ENCODE data around the gene EIF5B. TPM values are rescaled to one million over a fixed set of nuclear protein-coding genes. Genes with fewer than 3 reads are reported as not detected.

The EIF5B gene
- total RNA-seq, 1 donor from 2014 or later = 65.6 TPM

DNA sequence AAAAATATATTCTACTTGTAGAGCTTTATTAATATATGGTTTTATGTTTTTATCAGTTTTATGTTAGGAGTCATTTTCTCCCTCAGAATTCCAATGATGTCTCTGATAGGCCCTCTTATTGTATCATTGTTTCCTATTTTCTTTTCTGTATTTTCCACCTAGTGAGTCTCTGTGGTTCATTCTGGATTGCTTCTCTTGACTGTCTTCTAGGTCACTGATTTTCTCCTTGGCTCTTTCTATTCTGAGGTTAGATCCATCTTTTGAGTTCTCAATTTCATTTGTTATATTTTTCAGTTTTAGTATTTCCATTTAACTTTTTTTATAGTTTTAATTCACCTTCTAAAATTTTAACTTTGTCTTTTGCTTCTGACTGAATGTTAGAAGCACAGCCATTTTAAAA lies 37.6 kb downstream of the EIF5B start:
- TF ChIP-seq, protein P1, sequence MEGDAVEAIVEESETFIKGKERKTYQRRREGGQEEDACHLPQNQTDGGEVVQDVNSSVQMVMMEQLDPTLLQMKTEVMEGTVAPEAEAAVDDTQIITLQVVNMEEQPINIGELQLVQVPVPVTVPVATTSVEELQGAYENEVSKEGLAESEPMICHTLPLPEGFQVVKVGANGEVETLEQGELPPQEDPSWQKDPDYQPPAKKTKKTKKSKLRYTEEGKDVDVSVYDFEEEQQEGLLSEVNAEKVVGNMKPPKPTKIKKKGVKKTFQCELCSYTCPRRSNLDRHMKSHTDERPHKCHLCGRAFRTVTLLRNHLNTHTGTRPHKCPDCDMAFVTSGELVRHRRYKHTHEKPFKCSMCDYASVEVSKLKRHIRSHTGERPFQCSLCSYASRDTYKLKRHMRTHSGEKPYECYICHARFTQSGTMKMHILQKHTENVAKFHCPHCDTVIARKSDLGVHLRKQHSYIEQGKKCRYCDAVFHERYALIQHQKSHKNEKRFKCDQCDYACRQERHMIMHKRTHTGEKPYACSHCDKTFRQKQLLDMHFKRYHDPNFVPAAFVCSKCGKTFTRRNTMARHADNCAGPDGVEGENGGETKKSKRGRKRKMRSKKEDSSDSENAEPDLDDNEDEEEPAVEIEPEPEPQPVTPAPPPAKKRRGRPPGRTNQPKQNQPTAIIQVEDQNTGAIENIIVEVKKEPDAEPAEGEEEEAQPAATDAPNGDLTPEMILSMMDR (IDR thresholded peaks at IDR 0.05; ENCODE audit: insufficient read depth, low read depth, low read length) = no peak
- TF ChIP-seq EZH2 (IDR thresholded peaks at IDR 0.05; ENCODE audit: insufficient read depth, low read length) = no peak
- no peaks in the 10 kb centered on the region for H3K27me3 Mint-ChIP-seq (ENCODE audit: low read depth, unreplicated experiment)
- H3K9ac ChIP-seq (ENCODE audit: low read length) = no peak overlapping the region
- H3K9me3 ChIP-seq (ENCODE audit: insufficient read depth, low read depth, low read length) = no peaks in the 10 kb centered on the region
- no peaks in the 10 kb centered on the region for H3K9me3 Mint-ChIP-seq (ENCODE audit: unreplicated experiment)
- no peak overlapping the region for H2AFZ ChIP-seq (ENCODE audit: low read depth, low read length)
- H3K36me3 Mint-ChIP-seq (ENCODE audit: low read depth, unreplicated experiment) = peaks cover 23% of the 10 kb centered on the region
- H3K79me2 ChIP-seq (ENCODE audit: insufficient read depth, low read length) = no peaks in the 10 kb centered on the region
- H4K20me1 ChIP-seq (ENCODE audit: insufficient read depth, low read length) = no peaks in the 10 kb centered on the region
- H3K4me1 Mint-ChIP-seq (ENCODE audit: low read depth, unreplicated experiment) = no peaks in the 10 kb centered on the region
- H3K36me3 ChIP-seq (ENCODE audit: insufficient read depth, low read length) = peaks cover 38% of the 10 kb centered on the region
- no peaks in the 10 kb centered on the region for H3K27me3 ChIP-seq (ENCODE audit: insufficient read depth, low read length)
- H3K27ac Mint-ChIP-seq (ENCODE audit: unreplicated experiment) = no peak overlapping the region
- no peaks in the 10 kb centered on the region for H3K4me1 ChIP-seq (ENCODE audit: insufficient read depth, low read length)
- no peak overlapping the region for H3K27ac ChIP-seq (ENCODE audit: low read depth, low read length)
- no peak overlapping the region for H3K4me3 ChIP-seq (ENCODE audit: insufficient read depth, low read depth, low read length)
- no peak overlapping the region for H3K4me3 Mint-ChIP-seq (ENCODE audit: unreplicated experiment)
- no peak for DNase-seq (ENCODE audit: low read depth)
- no peak for FAIRE-seq
- H3K4me2 ChIP-seq (ENCODE audit: low read length) = no peak overlapping the region

DNA sequence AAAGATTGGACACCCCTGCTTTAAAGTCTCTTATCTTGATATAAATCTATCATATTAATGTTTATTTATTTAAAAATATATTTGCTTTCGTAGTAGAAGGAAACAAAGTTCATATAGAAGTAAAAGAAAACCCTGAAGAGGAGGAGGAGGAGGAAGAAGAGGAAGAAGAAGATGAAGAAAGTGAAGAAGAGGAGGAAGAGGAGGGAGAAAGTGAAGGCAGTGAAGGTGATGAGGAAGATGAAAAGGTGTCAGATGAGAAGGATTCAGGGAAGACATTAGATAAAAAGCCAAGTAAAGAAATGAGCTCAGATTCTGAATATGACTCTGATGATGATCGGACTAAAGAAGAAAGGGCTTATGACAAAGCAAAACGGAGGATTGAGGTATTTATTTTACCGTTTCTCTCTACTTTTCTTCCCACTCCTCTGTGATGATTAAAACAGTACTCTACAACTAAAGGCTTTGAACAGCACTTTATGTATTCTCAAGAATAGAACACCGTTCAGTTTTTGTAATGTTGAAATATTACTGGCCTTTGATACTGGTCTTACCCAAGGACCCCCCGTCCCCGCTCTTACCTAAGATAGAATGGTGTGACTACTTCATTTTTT lies 39.2 kb downstream of the EIF5B start:
- Histone ChIP-seq H3K36me3 (ENCODE audit: insufficient read depth, low read length) (peaks cover 39% of the 10 kb centered on the region), H3K9ac (ENCODE audit: low read length) (no peak overlapping the region), H3K27ac (ENCODE audit: low read depth, low read length) (no peak overlapping the region), H2AFZ (ENCODE audit: low read depth, low read length) (no peak overlapping the region), H3K9me3 (ENCODE audit: insufficient read depth, low read depth, low read length) (no peaks in the 10 kb centered on the region), H4K20me1 (ENCODE audit: insufficient read depth, low read length) (no peaks in the 10 kb centered on the region), H3K79me2 (ENCODE audit: insufficient read depth, low read length) (no peaks in the 10 kb centered on the region), H3K4me2 (ENCODE audit: low read length) (no peak overlapping the region), H3K4me3 (ENCODE audit: insufficient read depth, low read depth, low read length) (no peak overlapping the region), H3K4me1 (ENCODE audit: insufficient read depth, low read length) (no peaks in the 10 kb centered on the region), H3K27me3 (ENCODE audit: insufficient read depth, low read length) (no peaks in the 10 kb centered on the region)
- FAIRE-seq (no peak), DNase-seq (ENCODE audit: low read depth) (no peak)
- Mint-ChIP-seq H3K4me1 (ENCODE audit: low read depth, unreplicated experiment) (no peaks in the 10 kb centered on the region), H3K4me3 (ENCODE audit: unreplicated experiment) (no peak overlapping the region), H3K27ac (ENCODE audit: unreplicated experiment) (no peak overlapping the region), H3K27me3 (ENCODE audit: low read depth, unreplicated experiment) (no peaks in the 10 kb centered on the region), H3K9me3 (ENCODE audit: unreplicated experiment) (no peaks in the 10 kb centered on the region), H3K36me3 (ENCODE audit: low read depth, unreplicated experiment) (peaks cover 28% of the 10 kb centered on the region)
- no peak for TF ChIP-seq EZH2 (IDR thresholded peaks at IDR 0.05; ENCODE audit: insufficient read depth, low read length)
- TF ChIP-seq, protein P1 (IDR thresholded peaks at IDR 0.05; ENCODE audit: insufficient read depth, low read depth, low read length) = no peak

DNA sequence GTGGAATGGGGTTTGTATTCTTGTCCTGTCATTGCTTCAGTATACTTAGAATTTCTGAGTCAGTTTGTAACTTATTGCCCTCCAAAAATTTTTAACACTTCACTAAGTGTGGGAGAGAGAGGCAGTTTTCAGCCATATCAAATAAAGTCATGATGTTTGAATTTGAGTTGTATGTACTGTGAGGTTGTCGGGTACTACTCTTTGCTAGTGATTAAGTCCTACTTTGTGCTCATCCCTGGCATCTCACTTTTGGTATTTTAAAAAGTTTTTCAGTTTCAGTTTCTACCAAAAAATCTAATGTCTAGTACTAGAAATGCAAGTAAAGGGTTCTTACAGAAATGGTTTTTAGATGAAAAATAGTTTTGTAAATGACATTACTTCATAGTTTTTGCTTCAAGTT lies 40.7 kb downstream of the EIF5B start:
- no peaks in the 10 kb centered on the region for H3K27me3 ChIP-seq (ENCODE audit: insufficient read depth, low read length)
- no peak overlapping the region for H3K4me3 ChIP-seq (ENCODE audit: insufficient read depth, low read depth, low read length)
- Mint-ChIP-seq H3K4me3 (ENCODE audit: unreplicated experiment) (no peak overlapping the region), H3K36me3 (ENCODE audit: low read depth, unreplicated experiment) (peaks cover 26% of the 10 kb centered on the region), H3K4me1 (ENCODE audit: low read depth, unreplicated experiment) (no peaks in the 10 kb centered on the region), H3K9me3 (ENCODE audit: unreplicated experiment) (no peaks in the 10 kb centered on the region), H3K27ac (ENCODE audit: unreplicated experiment) (no peak overlapping the region), H3K27me3 (ENCODE audit: low read depth, unreplicated experiment) (no peaks in the 10 kb centered on the region)
- DNase-seq (ENCODE audit: low read depth) (no peak), FAIRE-seq (peak; percentile 5)
- H3K27ac ChIP-seq (ENCODE audit: low read depth, low read length) = no peak overlapping the region
- H3K4me2 ChIP-seq (ENCODE audit: low read length) = no peak overlapping the region
- H3K4me1 ChIP-seq (ENCODE audit: insufficient read depth, low read length) = no peaks in the 10 kb centered on the region
- TF ChIP-seq, protein P1 (IDR thresholded peaks at IDR 0.05; ENCODE audit: insufficient read depth, low read depth, low read length) = no peak
- TF ChIP-seq EZH2 (IDR thresholded peaks at IDR 0.05; ENCODE audit: insufficient read depth, low read length) = no peak
- H4K20me1 ChIP-seq (ENCODE audit: insufficient read depth, low read length) = no peaks in the 10 kb centered on the region
- H3K9me3 ChIP-seq (ENCODE audit: insufficient read depth, low read depth, low read length) = no peaks in the 10 kb centered on the region
- H3K9ac ChIP-seq (ENCODE audit: low read length) = no peak overlapping the region
- H2AFZ ChIP-seq (ENCODE audit: low read depth, low read length) = no peak overlapping the region
- H3K79me2 ChIP-seq (ENCODE audit: insufficient read depth, low read length) = no peaks in the 10 kb centered on the region
- peaks cover 49% of the 10 kb centered on the region for H3K36me3 ChIP-seq (ENCODE audit: insufficient read depth, low read length)

Data from astrocyte (in vitro differentiated cells and primary cell).